DMS 273 treated with DMSO at 0.1 percent for 48 hours (cell line): Measurements from ENCODE around the gene STPG4.
"Not testable (repeated sequence)": the region's sequence is repeated elsewhere in the genome, so short reads cannot be mapped to it uniquely, and the experiment has no call there.

Source experiments
- DNase-seq: peaks from one replicate; lab custom pipeline; 2025; lab: John Stamatoyannopoulos, UW

The STPG4 gene

DNA sequence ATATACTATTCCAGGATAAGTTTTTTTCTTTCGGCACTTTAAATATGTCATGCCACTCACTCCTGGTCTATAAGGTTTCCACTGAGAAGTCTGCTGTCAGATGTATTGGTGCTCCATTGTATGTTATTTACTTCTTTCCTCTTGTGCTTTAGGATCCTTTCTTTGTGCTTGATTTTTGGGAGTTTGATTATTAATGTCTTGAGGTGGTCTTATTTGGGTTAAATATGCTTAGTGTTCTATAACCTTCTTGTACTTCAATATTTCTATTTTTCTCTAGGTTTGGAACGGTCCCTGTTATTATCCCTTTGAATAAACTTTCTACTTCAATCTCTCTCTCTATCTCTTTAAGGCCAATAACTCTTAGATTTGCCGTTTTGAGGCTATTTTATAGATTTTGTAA lies 28.3 kb downstream of the STPG4 start:
- no peak for DNase-seq

DNA sequence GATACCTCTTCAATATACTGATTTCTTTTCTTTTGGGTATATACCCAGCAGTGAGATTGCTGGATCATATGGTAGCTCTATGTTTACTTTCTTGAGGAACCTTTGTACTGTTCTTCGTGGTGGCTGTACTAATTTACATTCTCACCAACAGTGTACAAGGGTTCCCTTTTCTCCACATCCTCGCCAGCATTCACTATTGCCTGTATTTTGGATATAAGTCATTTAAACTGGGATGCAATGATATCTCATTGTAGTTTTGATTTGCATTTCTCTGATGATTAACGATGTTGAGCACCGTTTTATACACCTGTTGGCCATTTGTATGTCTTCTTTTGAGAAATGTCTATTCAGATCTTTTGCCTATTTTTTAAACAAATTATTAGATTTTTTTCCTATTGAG lies 30.4 kb downstream of the STPG4 start:
- DNase-seq: not testable (repeated sequence)

- not testable (repeated sequence) for DNase-seq
These were observed 34.7 kb downstream of the STPG4 start for GRCh38 chr2:47120424-47120823.

- no peak for DNase-seq
These were observed 36.1 kb downstream of the STPG4 start for GRCh38 chr2:47119001-47119400.

- no peak for DNase-seq
These were observed 36.5 kb downstream of the STPG4 start for GRCh38 chr2:47118581-47118980.

- no peak for DNase-seq
These were observed 42.3 kb downstream of the STPG4 start for GRCh38 chr2:47112665-47113435.

DNA sequence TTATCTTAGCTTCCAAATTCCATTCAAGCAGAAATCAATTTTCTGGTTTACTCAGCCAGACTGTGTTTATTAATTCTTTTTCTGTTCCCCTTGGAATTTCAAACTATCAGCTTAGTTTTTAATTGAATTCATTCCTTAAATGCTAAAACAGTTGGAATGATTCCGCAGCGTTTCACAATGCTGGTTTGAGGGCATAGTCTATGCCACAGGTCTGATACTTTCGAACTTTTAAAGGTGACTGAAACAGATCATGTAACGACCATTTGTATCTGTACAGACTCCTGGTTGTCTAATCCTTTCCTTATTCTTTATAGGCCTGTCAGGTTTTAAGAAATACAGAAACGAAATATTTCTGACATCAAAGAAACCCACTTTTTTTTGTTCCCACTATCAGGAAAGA lies 45.4 kb downstream of the STPG4 start:
- no peak for DNase-seq

DNA sequence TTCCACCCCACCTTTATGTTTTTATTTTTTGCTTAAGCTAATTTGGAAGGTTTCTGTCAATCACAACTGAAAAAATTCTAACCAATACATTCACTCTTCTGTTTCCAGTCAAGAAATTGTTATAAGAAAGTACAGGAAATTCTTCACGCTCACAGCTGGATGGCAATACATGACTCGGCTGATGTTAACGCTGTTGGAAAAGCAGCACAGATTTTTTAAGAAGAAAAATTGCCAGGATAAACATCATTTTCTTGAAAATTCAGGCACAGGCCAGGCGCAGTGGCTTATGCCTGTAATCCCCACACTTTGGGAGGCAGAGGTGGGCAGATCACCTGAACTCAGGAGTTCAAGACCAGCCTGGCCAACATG lies 46.1 kb downstream of the STPG4 start:
- no peak for DNase-seq

DNA sequence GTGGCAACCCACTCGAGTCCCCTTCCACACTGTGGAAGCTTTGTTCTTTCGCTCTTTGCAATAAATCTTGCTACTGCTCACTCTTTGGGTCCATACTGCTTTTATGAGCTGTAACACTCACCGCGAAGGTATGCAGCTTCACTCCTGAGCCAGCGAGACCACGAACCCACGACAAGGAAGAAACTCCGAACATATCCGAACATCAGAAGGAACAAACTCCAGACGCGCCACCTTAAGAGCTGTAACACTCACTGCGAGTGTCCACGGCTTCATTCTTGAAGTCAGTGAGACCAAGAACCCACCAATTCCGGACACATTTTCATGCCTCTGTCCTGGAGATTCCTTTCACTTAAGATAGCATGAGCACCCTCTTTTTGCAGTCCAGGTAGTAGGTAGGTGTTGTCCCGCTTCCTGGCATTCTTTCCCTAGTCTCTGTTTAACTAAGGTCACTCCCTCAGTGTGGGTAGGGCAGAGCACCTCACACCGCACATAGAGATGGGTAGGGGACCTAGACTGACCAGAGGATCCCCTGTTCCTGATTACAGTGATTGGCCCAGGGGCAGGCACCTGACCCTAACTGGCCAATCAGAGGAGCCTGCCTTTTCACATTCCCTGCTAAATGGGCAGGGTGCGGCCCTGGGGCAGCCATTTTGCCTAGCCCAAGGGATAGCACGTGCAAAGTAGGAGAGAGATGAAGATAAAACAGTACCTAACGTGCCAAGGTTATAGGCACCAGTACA lies 46.7 kb downstream of the STPG4 start:
- not testable (repeated sequence) for DNase-seq

DNA sequence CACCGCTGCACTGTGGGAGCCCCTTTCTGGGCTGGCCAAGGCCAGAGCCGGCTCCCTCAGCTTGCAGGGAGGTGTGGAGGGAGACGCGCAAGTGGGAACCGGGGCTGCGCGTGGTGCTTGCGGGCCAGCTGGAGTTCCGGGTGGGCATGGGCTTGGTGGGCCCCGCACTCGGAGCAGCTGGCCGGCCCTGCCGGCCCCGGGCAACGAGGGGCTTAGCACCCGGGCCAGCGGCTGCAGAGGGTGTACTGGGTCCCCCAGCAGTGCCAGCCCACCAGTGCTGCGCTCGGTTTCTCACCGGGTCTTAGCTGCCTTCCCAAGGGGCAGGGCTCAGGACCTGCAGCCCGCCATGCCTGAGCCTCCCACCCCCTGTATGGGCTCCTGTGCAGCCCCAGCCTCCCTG lies 47.9 kb downstream of the STPG4 start:
- DNase-seq: not testable (repeated sequence)

GRCh38 chr2:47106231-47106630 lies 48.9 kb downstream of the STPG4 start:
- DNase-seq: not testable (repeated sequence)

DNA sequence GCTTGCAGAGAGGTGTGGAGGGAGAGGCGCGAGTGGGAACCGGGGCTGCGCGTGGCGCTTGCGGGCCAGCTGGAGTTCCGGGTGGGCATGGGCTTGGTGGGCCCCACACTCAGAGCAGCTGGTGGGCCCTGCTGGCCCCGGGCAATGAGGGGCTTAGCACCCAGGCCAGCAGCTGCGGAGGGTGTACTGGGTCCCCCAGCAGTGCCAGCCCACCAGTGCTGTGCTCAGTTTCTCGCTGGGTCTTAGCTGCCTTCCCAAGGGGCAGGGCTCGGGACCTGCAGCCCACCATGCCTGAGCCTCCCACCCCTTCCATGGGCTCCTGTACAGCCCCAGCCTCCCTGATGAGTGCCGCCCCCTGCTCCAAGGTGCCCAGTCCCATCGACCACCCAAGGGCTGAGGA lies 55.4 kb downstream of the STPG4 start:
- not testable (repeated sequence) for DNase-seq

- DNase-seq: no peak
These were observed 56.2 kb downstream of the STPG4 start for GRCh38 chr2:47098953-47099352.

GRCh38 chr2:47097563-47097962 lies 57.5 kb downstream of the STPG4 start:
- DNase-seq: no peak

DNA sequence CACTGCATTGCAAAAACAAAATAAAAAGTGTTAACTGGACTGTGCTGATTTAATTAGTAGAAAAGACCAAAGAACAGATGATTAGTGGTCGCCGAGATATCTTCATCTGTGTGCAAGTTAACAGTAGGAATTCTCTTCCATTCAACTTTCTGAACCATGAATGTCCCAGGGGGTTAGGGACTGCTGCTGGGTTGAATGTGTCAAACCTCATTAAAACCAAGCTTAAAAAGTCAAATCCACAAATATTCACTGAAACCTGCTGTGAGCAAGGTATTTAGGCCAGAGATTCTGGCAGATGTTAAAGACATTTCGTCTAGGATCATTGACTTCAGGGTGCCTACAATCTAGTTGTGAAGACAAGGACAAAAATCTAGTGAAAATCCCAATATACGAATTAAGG lies 58.7 kb downstream of the STPG4 start:
- no peak for DNase-seq

- no peak for DNase-seq
These were observed 59.6 kb downstream of the STPG4 start for GRCh38 chr2:47095349-47096020.

GRCh38 chr2:47094511-47095142 lies 60.5 kb downstream of the STPG4 start:
- DNase-seq: no peak

DNA sequence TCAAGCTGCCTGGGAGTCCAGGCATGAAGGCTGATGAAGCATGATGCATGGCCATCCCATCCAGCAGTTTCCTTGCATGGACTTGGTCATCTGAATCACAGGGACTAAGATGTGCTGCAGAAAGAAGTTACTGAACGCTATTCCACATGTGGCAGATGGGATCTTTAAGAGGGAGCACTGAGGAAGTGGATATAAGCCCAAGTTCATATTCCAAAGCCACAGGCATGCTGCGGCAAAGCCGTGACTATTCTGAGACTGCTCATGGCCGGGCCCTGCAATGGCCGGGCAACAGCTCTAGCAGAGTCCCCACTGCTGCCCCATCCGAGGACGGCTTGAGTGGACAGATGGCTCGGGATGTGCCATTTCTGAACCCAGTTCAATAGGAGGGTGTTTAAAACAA lies 61.5 kb downstream of the STPG4 start:
- no peak for DNase-seq

GRCh38 chr2:47092465-47092864 lies 62.6 kb downstream of the STPG4 start:
- DNase-seq: no peak

- DNase-seq: no peak
These were observed 64.0 kb downstream of the STPG4 start for GRCh38 chr2:47091118-47091517.

- no peak for DNase-seq
These were observed 66.0 kb downstream of the STPG4 start for GRCh38 chr2:47089083-47089464.

DNA sequence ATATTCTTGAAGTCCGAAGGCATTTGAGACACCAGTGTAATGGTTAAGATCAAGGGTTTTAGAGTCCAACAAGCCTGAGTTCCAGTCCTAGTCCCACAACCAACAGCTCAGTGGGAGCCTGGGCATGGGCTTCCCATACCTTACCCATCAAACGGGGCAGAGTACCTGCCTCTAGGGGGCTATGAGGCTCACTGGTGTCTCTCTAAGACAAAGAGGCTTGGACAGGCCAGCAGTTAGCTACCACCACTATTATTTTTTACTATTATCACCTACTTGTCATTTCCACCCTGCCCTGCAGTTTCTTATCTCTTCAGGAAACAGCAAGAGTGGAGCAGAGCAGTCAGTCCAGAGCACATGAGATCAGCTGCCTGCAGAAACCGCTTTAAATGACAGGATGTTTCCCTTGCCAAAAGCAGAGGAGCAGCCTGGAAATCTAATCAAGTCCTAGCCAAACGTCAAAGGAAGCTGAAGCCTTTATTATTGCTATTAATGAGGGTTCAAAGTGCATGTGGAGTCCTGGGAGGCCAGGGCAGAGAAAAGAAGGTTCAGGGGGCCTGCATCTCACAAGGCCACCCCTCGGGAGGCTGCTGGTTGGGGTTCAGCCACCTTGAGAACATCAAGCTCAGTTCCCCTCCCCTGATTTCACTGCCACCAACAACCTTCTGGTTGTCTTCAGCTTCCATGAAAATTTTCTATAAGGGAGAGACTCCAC lies 66.6 kb downstream of the STPG4 start:
- no peak for DNase-seq
